AG04450 (cell line): ENCODE results near the gene ADGB. TPM values are rescaled to one million over a fixed set of nuclear protein-coding genes. Genes with fewer than 3 reads are reported as not detected.

ENCODE experiments used
- CTCF ChIA-PET: fragments of 300-600, 350-600 bp; formaldehyde crosslinking; extraction: SDS; loops from one replicate; lab custom pipeline; 2022; ENCODE audit warnings: antibody characterized with exemption, inconsistent platforms; lab: Charles Lee
- POLR2A ChIA-PET: fragments of 350-600 bp; formaldehyde crosslinking; extraction: SDS; loops from one replicate; lab custom pipeline; 2021; ENCODE audit warnings: antibody characterized with exemption, inconsistent platforms; lab: Yijun Ruan, JAX
- DNase-seq: peaks from one replicate; pipeline ENCODE4 v3.0.0-alpha.2; 2011; ENCODE audit warnings: low read depth, low spot score
- H3K27ac ChIP-seq: one replicate; pipeline ENCODE4 v1.5.1; 2012; ENCODE audit warnings: low read depth, low read length, control low read depth
- H3K27me3 ChIP-seq: one replicate; pipeline ENCODE4 v1.6.0; 2012; ENCODE audit warnings: low read length; ENCODE audit not compliant: control insufficient read depth, insufficient read depth
- H3K4me3 ChIP-seq: 2 replicates; pipeline ENCODE4 v1.5.1; 2011; ENCODE audit warnings: mild to moderate bottlenecking, low read depth, low read length, control low read depth
- H3K9me3 ChIP-seq: 2 replicates; pipeline ENCODE4 v1.5.1; 2012; ENCODE audit warnings: low read length; ENCODE audit not compliant: control insufficient read depth, insufficient read depth
- CTCF ChIP-seq: IDR thresholded peaks from 2 replicates; pipeline ENCODE4 v1.5.1; 2011; ENCODE audit warnings: low read depth, low read length, control low read depth, inconsistent platforms
- polyA plus RNA-seq: library from polyadenylated mRNA; depleted of rRNA; stranded (reverse); fragments of >200 nt; gene quantifications from 2 replicates; pipeline ENCODE4 v1.2.3, GENCODE V29; 2011

Gene ADGB
- polyA plus RNA-seq, 1 experiment, result not detected

GRCh38 chr6:146642921-146643320, 44.1 kb downstream of the ADGB start:
- POLR2A ChIA-PET, result no interaction called here
- Histone ChIP-seq H3K9me3 (no peaks in the 10 kb centered on the region), H3K27me3 (no peaks in the 10 kb centered on the region), H3K4me3 (no peak overlapping the region), H3K27ac (no peak overlapping the region)
- CTCF ChIA-PET, result no interaction called here
- no peak for DNase-seq
- TF ChIP-seq CTCF, result no peak

GRCh38 chr6:146650799-146651481, 52.2 kb downstream of the ADGB start:
- no peak for TF ChIP-seq CTCF
- ChIA-PET POLR2A (no interaction called here), CTCF (no interaction called here)
- DNase-seq, result no peak
- Histone ChIP-seq H3K4me3 (no peak overlapping the region), H3K27me3 (no peaks in the 10 kb centered on the region), H3K9me3 (no peaks in the 10 kb centered on the region), H3K27ac (no peak overlapping the region)

GRCh38 chr6:146651482-146651863, 52.7 kb downstream of the ADGB start:
- POLR2A ChIA-PET, result no interaction called here
- Histone ChIP-seq H3K27ac (no peak overlapping the region), H3K27me3 (no peaks in the 10 kb centered on the region), H3K9me3 (no peaks in the 10 kb centered on the region), H3K4me3 (no peak overlapping the region)
- TF ChIP-seq CTCF, result no peak
- CTCF ChIA-PET, result no interaction called here
- no peak for DNase-seq

- Histone ChIP-seq H3K27me3 (no peaks in the 10 kb centered on the region), H3K9me3 (no peaks in the 10 kb centered on the region), H3K27ac (no peak overlapping the region), H3K4me3 (no peak overlapping the region)
- no peak for DNase-seq
- ChIA-PET POLR2A (no interaction called here), CTCF (no interaction called here)
- no peak for TF ChIP-seq CTCF
Observed at GRCh38 chr6:146657432-146657831, 58.7 kb downstream of the ADGB start.

GRCh38 chr6:146664871-146665360, 66.1 kb downstream of the ADGB start:
- Histone ChIP-seq H3K27ac (no peak overlapping the region), H3K4me3 (no peak overlapping the region), H3K27me3 (no peaks in the 10 kb centered on the region), H3K9me3 (no peaks in the 10 kb centered on the region)
- POLR2A ChIA-PET, result no interaction called here
- no peak for DNase-seq
- no peak for TF ChIP-seq CTCF
- CTCF ChIA-PET, result interaction anchor here (0.9 kb wide), 1 partner anchor 121 kb away, joined by 3 read pairs; the partner anchor contains the start of gene RAB32
